ENCODE data around the gene SYNGAP1.
"Not testable (repeated sequence)": the region's sequence is repeated elsewhere in the genome, so short reads cannot be mapped to it uniquely, and the experiment has no call there.

Gene SYNGAP1

GRCh38 chr6:33419580-33420490 lies at the start of gene SYNGAP1:
Gene SYNGAP1, plus strand, starts transcription at chr6:33420065. Its CDS starts 200 bp downstream, at chr6:33420265.
- DNase-seq (ENCODE audit: low spot score), result no peak

- DNase-seq (ENCODE audit: low spot score), result not testable (repeated sequence)
These were observed 48.0 kb upstream of the SYNGAP1 start for GRCh38 chr6:33371901-33372300.

- no peak for DNase-seq (ENCODE audit: low spot score)
These were observed 47.2 kb upstream of the SYNGAP1 start for GRCh38 chr6:33372526-33373123.

GRCh38 chr6:33373960-33374910 lies 45.6 kb upstream of the SYNGAP1 start:
- DNase-seq (ENCODE audit: low spot score), result no peak

- DNase-seq (ENCODE audit: low spot score), result no peak
These were observed 44.7 kb upstream of the SYNGAP1 start for GRCh38 chr6:33375143-33375671.

GRCh38 chr6:33377171-33377570 lies 42.7 kb upstream of the SYNGAP1 start:
- DNase-seq (ENCODE audit: low spot score), result no peak

GRCh38 chr6:33379184-33379583 lies 40.7 kb upstream of the SYNGAP1 start:
- DNase-seq (ENCODE audit: low spot score), result not testable (repeated sequence)

- no peak for DNase-seq (ENCODE audit: low spot score)
These were observed 39.4 kb upstream of the SYNGAP1 start for GRCh38 chr6:33380272-33380981.

- no peak for DNase-seq (ENCODE audit: low spot score)
These were observed 36.3 kb upstream of the SYNGAP1 start for GRCh38 chr6:33383427-33384185.

GRCh38 chr6:33384581-33385020 lies 35.3 kb upstream of the SYNGAP1 start:
- DNase-seq (ENCODE audit: low spot score), result no peak

- DNase-seq (ENCODE audit: low spot score), result no peak
These were observed 29.7 kb upstream of the SYNGAP1 start for GRCh38 chr6:33390173-33390572.

- no peak for DNase-seq (ENCODE audit: low spot score)
These were observed 29.0 kb upstream of the SYNGAP1 start for GRCh38 chr6:33390767-33391277.

GRCh38 chr6:33391278-33391921 lies 28.5 kb upstream of the SYNGAP1 start, which contains the start of gene KIFC1:
Gene KIFC1, plus strand, starts transcription at chr6:33391823. Its CDS starts 163 bp downstream, at chr6:33391986.
- peak; percentile 99 for DNase-seq (ENCODE audit: low spot score)

GRCh38 chr6:33391922-33392594 lies 27.8 kb upstream of the SYNGAP1 start:
- peak; percentile 43 for DNase-seq (ENCODE audit: low spot score)

GRCh38 chr6:33392595-33392948 lies 27.3 kb upstream of the SYNGAP1 start:
- DNase-seq (ENCODE audit: low spot score), result no peak

GRCh38 chr6:33392979-33393378 lies 26.9 kb upstream of the SYNGAP1 start:
- DNase-seq (ENCODE audit: low spot score), result no peak

- no peak for DNase-seq (ENCODE audit: low spot score)
These were observed 22.3 kb upstream of the SYNGAP1 start for GRCh38 chr6:33397541-33397940.

GRCh38 chr6:33398601-33399000 lies 21.3 kb upstream of the SYNGAP1 start:
- not testable (repeated sequence) for DNase-seq (ENCODE audit: low spot score)

- not testable (repeated sequence) for DNase-seq (ENCODE audit: low spot score)
These were observed 20.0 kb upstream of the SYNGAP1 start for GRCh38 chr6:33399881-33400280.

All from SW480 (cell line).